GM18519 (cell line): ENCODE results near the gene ZNF20.
"Not testable (repeated sequence)": the region's sequence is repeated elsewhere in the genome, so short reads cannot be mapped to it uniquely, and the experiment has no call there.

Experiments used
- ATAC-seq: cut with Tn5 transposase; IDR thresholded peaks from one replicate; pipeline ENCODE4 v1.9.1; 2021; ENCODE audit warnings: mild to moderate bottlenecking, moderate library complexity; ENCODE audit not compliant: unreplicated experiment, low FRiP score

Gene ZNF20

GRCh38 chr19:12113121-12113520 lies 27.0 kb downstream of the ZNF20 start:
- no peak for ATAC-seq

GRCh38 chr19:12112701-12113100 lies 27.4 kb downstream of the ZNF20 start:
- no peak for ATAC-seq

- no peak for ATAC-seq
Measured at GRCh38 chr19:12111943-12112637, 28.1 kb downstream of the ZNF20 start.

- ATAC-seq = no peak
Measured at GRCh38 chr19:12111176-12111575, 29.0 kb downstream of the ZNF20 start.

GRCh38 chr19:12103909-12104308 lies 36.2 kb downstream of the ZNF20 start:
- not testable (repeated sequence) for ATAC-seq

GRCh38 chr19:12098040-12098439 lies 42.1 kb downstream of the ZNF20 start:
- ATAC-seq = no peak

GRCh38 chr19:12095111-12095790 lies 44.9 kb downstream of the ZNF20 start:
- no peak for ATAC-seq

GRCh38 chr19:12093777-12094176 lies 46.4 kb downstream of the ZNF20 start:
- no peak for ATAC-seq

GRCh38 chr19:12092956-12093355 lies 47.2 kb downstream of the ZNF20 start:
- ATAC-seq = no peak

- ATAC-seq = no peak
Measured at GRCh38 chr19:12092065-12092867, 47.9 kb downstream of the ZNF20 start.

GRCh38 chr19:12090807-12091206 lies 49.3 kb downstream of the ZNF20 start:
- no peak for ATAC-seq

GRCh38 chr19:12085074-12085818 lies 54.9 kb downstream of the ZNF20 start:
- ATAC-seq = no peak

GRCh38 chr19:12083336-12083735 lies 56.8 kb downstream of the ZNF20 start:
- not testable (repeated sequence) for ATAC-seq
